Neural progenitor cell (in vitro differentiated cells): Measurements from ENCODE around the gene TDG. TPM values are rescaled to one million over a fixed set of nuclear protein-coding genes. Genes with fewer than 3 reads are reported as not detected.

ENCODE experiments used
- DNase-seq: peaks from one replicate; pipeline ENCODE4 v3.0.0-alpha.2; 2016; ENCODE audit warnings: low spot score
- H2AFZ ChIP-seq: fragments of 200-600 bp; sonication (generic); replicated peaks from 2 replicates; pipeline ENCODE4 v1.6.1; 2016; ENCODE audit warnings: antibody characterized with exemption
- H3F3A ChIP-seq: fragments of 200-600 bp; sonication (generic); 2 replicates; pipeline ENCODE4 v1.6.1; 2016; ENCODE audit warnings: antibody characterized with exemption, low read depth
- H3K27ac ChIP-seq: fragments of 200-600 bp; sonication (generic); 2 replicates; pipeline ENCODE4 v1.5.1; 2016; ENCODE audit warnings: mild to moderate bottlenecking
- H3K27me3 ChIP-seq: fragments of 200-600 bp; sonication (generic); 2 replicates; pipeline ENCODE4 v1.6.1; 2016; ENCODE audit warnings: mild to moderate bottlenecking, moderate library complexity
- H3K36me3 ChIP-seq: fragments of 200-600 bp; sonication (generic); 2 replicates; pipeline ENCODE4 v1.5.1; 2016
- H3K4me1 ChIP-seq: fragments of 200-600 bp; sonication (generic); 2 replicates; pipeline ENCODE4 v1.6.1; 2016; ENCODE audit warnings: mixed run types
- H3K4me2 ChIP-seq: fragments of 200-600 bp; sonication (generic); 2 replicates; pipeline ENCODE4 v1.6.1; 2016
- H3K4me3 ChIP-seq: fragments of 200-600 bp; sonication (generic); 2 replicates; pipeline ENCODE4 v1.5.1; 2016
- H3K79me2 ChIP-seq: fragments of 200-600 bp; sonication (generic); 2 replicates; pipeline ENCODE4 v1.6.1; 2016; ENCODE audit warnings: low read depth
- H3K9ac ChIP-seq: fragments of 200-600 bp; sonication (generic); 2 replicates; pipeline ENCODE4 v1.6.1; 2016
- H3K9me3 ChIP-seq: fragments of 200-600 bp; sonication (generic); 2 replicates; pipeline ENCODE4 v1.5.1; 2016; ENCODE audit warnings: low read depth
- H4K20me1 ChIP-seq: fragments of 200-600 bp; sonication (generic); 2 replicates; pipeline ENCODE4 v1.6.1; 2016; ENCODE audit warnings: low read depth
- H3K27ac Mint-ChIP-seq: 3 replicates; pipeline ENCODE4 v1.8.0; 2021; ENCODE audit warnings: mixed read lengths
- H3K27me3 Mint-ChIP-seq: 2 replicates; pipeline ENCODE4 v1.8.0; 2022; ENCODE audit warnings: low read depth, mild to moderate bottlenecking, inconsistent platforms, moderate library complexity, mixed read lengths; ENCODE audit not compliant: insufficient read depth
- H3K36me3 Mint-ChIP-seq: 3 replicates; pipeline ENCODE4 v1.8.0; 2021; ENCODE audit warnings: mixed read lengths
- H3K4me1 Mint-ChIP-seq: 3 replicates; pipeline ENCODE4 v1.8.0; 2021; ENCODE audit warnings: mixed read lengths
- H3K4me3 Mint-ChIP-seq: 3 replicates; pipeline ENCODE4 v1.8.0; 2021; ENCODE audit warnings: mild to moderate bottlenecking, moderate library complexity, mixed read lengths
- H3K9me3 Mint-ChIP-seq: 3 replicates; pipeline ENCODE4 v1.8.0; 2020; ENCODE audit warnings: mixed read lengths
- CTCF ChIP-seq: fragments of 200-600 bp; sonication (generic); IDR thresholded peaks from 2 replicates; pipeline ENCODE4 v1.5.1; 2017; ENCODE audit warnings: antibody characterized with exemption, mild to moderate bottlenecking
- EZH2 ChIP-seq: fragments of 200-600 bp; sonication (generic); IDR thresholded peaks from 2 replicates; pipeline ENCODE4 v1.6.1; 2017; ENCODE audit warnings: antibody characterized with exemption, mild to moderate bottlenecking, moderate library complexity
- EZH2phosphoT487 ChIP-seq: fragments of 200-600 bp; sonication (generic); IDR thresholded peaks from 2 replicates; pipeline ENCODE4 v1.6.1; 2017; ENCODE audit warnings: antibody characterized with exemption
- total RNA-seq: library from RNA; depleted of rRNA; stranded (reverse); fragments of >200 nt; gene quantifications from 2 replicates; pipeline ENCODE4 v1.2.3, GENCODE V29; 2015; ENCODE audit warnings: low replicate concordance

The TDG gene
- total RNA-seq, 1 donor from 2014 or later: 88.1 TPM

DNA sequence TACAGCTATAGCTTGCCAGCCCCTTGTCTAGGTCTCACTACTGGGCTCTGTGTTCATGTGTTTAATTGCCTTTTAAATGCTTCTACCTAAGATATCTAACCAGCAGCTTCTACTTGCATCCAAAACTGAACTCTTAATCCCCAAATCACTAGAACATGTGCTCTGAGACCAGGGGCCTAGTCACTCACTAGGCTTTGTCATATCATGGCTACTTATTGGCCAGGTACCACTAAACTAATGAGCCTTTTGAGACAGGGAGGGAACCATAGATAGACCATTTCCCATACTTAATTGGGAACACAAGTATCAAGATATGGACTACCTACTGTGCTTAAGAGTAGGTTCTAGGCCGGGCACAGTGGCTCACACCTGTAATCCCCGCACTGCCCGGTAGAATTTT, 29.0 kb upstream of the TDG start:
- Histone ChIP-seq H3K4me1 (peaks cover 20% of the 10 kb centered on the region), H3K4me3 (no peak overlapping the region), H3K9ac (no peak overlapping the region), H3F3A (peaks cover 5% of the 10 kb centered on the region), H3K79me2 (peaks cover 73% of the 10 kb centered on the region), H3K36me3 (peaks cover 50% of the 10 kb centered on the region), H3K4me2 (no peak overlapping the region), H3K27ac (no peak overlapping the region), H2AFZ (no peak overlapping the region), H4K20me1 (peaks cover 48% of the 10 kb centered on the region), H3K27me3 (no peaks in the 10 kb centered on the region), H3K9me3 (no peaks in the 10 kb centered on the region)
- Mint-ChIP-seq H3K4me1 (peaks cover 25% of the 10 kb centered on the region), H3K36me3 (peaks cover 51% of the 10 kb centered on the region), H3K9me3 (no peaks in the 10 kb centered on the region), H3K4me3 (no peak overlapping the region), H3K27ac (no peak overlapping the region), H3K27me3 (peaks cover 7% of the 10 kb centered on the region)
- TF ChIP-seq EZH2 (no peak), EZH2phosphoT487 (no peak), CTCF (no peak)
- DNase-seq: no peak

GRCh38 chr12:103944964-103945363, 20.7 kb upstream of the TDG start:
- Histone ChIP-seq H3K4me3 (no peak overlapping the region), H3K79me2 (peaks cover 8% of the 10 kb centered on the region), H3K27ac (no peak overlapping the region), H3K36me3 (peaks cover 43% of the 10 kb centered on the region), H3K4me2 (no peak overlapping the region), H3K9ac (no peak overlapping the region), H3K27me3 (no peaks in the 10 kb centered on the region), H3K4me1 (no peaks in the 10 kb centered on the region), H2AFZ (no peak overlapping the region), H4K20me1 (peaks cover 3% of the 10 kb centered on the region), H3F3A (peaks cover 52% of the 10 kb centered on the region), H3K9me3 (no peaks in the 10 kb centered on the region)
- TF ChIP-seq EZH2phosphoT487: no peak
- no peak for TF ChIP-seq EZH2
- no peak for TF ChIP-seq CTCF
- Mint-ChIP-seq H3K4me1 (no peaks in the 10 kb centered on the region), H3K36me3 (peaks cover 57% of the 10 kb centered on the region), H3K27me3 (no peaks in the 10 kb centered on the region), H3K27ac (no peak overlapping the region), H3K4me3 (no peak overlapping the region), H3K9me3 (no peaks in the 10 kb centered on the region)
- no peak for DNase-seq

- Histone ChIP-seq H3K9ac (no peak overlapping the region), H3K9me3 (no peaks in the 10 kb centered on the region), H3K36me3 (peaks cover 12% of the 10 kb centered on the region), H3K27me3 (no peaks in the 10 kb centered on the region), H4K20me1 (peaks cover 10% of the 10 kb centered on the region), H3K4me2 (no peak overlapping the region), H2AFZ (no peak overlapping the region), H3K79me2 (peaks cover 27% of the 10 kb centered on the region), H3K4me3 (no peak overlapping the region), H3K27ac (peak overlapping the region; percentile 11), H3F3A (peaks cover 69% of the 10 kb centered on the region), H3K4me1 (no peaks in the 10 kb centered on the region)
- no peaks in the 10 kb centered on the region for H3K9me3 Mint-ChIP-seq
- H3K27ac Mint-ChIP-seq: no peak overlapping the region
- TF ChIP-seq EZH2phosphoT487 (no peak), CTCF (no peak), EZH2 (no peak)
- no peaks in the 10 kb centered on the region for H3K27me3 Mint-ChIP-seq
- no peaks in the 10 kb centered on the region for H3K4me1 Mint-ChIP-seq
- H3K4me3 Mint-ChIP-seq: no peak overlapping the region
- no peak for DNase-seq
- peaks cover 47% of the 10 kb centered on the region for H3K36me3 Mint-ChIP-seq
These were observed 17.7 kb upstream of the TDG start for GRCh38 chr12:103947871-103948555.
